Measurements from ENCODE around the gene PUM1. TPM values are rescaled to one million over a fixed set of nuclear protein-coding genes. Genes with fewer than 3 reads are reported as not detected.
A peak's percentile ranks its signal among the peaks of the same experiment; 100 is the strongest.
"Not testable (repeated sequence)": the region's sequence is repeated elsewhere in the genome, so short reads cannot be mapped to it uniquely, and the experiment has no call there.

The PUM1 gene
- polyA plus RNA-seq, 4 donors = 16.5 to 76.5 (median 23.3) TPM

GRCh38 chr1:31072304-31072746 lies 6.8 kb upstream of the PUM1 start:
- no peak overlapping the region for H3K4me3 ChIP-seq (ENCODE audit: low read depth in 1 of 3, low read length in 3 of 3)
- FAIRE-seq = no peak
- 41 to 58% (median 55%) methylated on average over 4 of the region's 4 CpGs for WGBS, 3 donors

GRCh38 chr1:31069392-31069791 lies 3.9 kb upstream of the PUM1 start:
- H3K4me3 ChIP-seq (ENCODE audit: low read depth in 1 of 3, low read length in 3 of 3) = no peak overlapping the region
- no peaks in the 10 kb centered on the region for H3K36me3 ChIP-seq (ENCODE audit: control insufficient read depth in 3 of 3, insufficient read depth in 2 of 3, low read depth in 1 of 3, low read length in 3 of 3)
- H3K9me3 ChIP-seq (ENCODE audit: control insufficient read depth in 2 of 2, insufficient read depth in 1 of 2, low read depth in 1 of 2, low read length in 1 of 2) = no peaks in the 10 kb centered on the region
- H3K27ac ChIP-seq (ENCODE audit: low read depth in 1 of 3, low read length in 2 of 3) = no peak overlapping the region
- peaks cover 0 to 12% (median 0%) of the 10 kb centered on the region in 3 donors for H3K4me1 ChIP-seq (ENCODE audit: control insufficient read depth in 3 of 3, insufficient read depth in 2 of 3, low read depth in 1 of 3, low read length in 2 of 3)
- H3K27me3 ChIP-seq (ENCODE audit: control insufficient read depth in 3 of 3, insufficient read depth in 3 of 3, low read length in 3 of 3) = no peaks in the 10 kb centered on the region
- DNase-seq = no peak
- FAIRE-seq = no peak
- 41 to 62% (median 50%) methylated on average over 9 of the region's 9 CpGs for WGBS, 3 donors

More at GRCh38 chr1:31072304-31072746, 6.8 kb upstream of the PUM1 start:
- no peak for DNase-seq
- peaks cover 0 to 8% (median 0%) of the 10 kb centered on the region in 3 donors for H3K4me1 ChIP-seq (ENCODE audit: control insufficient read depth in 3 of 3, insufficient read depth in 2 of 3, low read depth in 1 of 3, low read length in 2 of 3)
- H3K27me3 ChIP-seq (ENCODE audit: control insufficient read depth in 3 of 3, insufficient read depth in 3 of 3, low read length in 3 of 3) = no peaks in the 10 kb centered on the region
- no peak overlapping the region for H3K27ac ChIP-seq (ENCODE audit: low read depth in 1 of 3, low read length in 2 of 3)
- H3K36me3 ChIP-seq (ENCODE audit: control insufficient read depth in 3 of 3, insufficient read depth in 2 of 3, low read depth in 1 of 3, low read length in 3 of 3) = no peaks in the 10 kb centered on the region
- no peaks in the 10 kb centered on the region for H3K9me3 ChIP-seq (ENCODE audit: control insufficient read depth in 2 of 2, insufficient read depth in 1 of 2, low read depth in 1 of 2, low read length in 1 of 2)

DNA sequence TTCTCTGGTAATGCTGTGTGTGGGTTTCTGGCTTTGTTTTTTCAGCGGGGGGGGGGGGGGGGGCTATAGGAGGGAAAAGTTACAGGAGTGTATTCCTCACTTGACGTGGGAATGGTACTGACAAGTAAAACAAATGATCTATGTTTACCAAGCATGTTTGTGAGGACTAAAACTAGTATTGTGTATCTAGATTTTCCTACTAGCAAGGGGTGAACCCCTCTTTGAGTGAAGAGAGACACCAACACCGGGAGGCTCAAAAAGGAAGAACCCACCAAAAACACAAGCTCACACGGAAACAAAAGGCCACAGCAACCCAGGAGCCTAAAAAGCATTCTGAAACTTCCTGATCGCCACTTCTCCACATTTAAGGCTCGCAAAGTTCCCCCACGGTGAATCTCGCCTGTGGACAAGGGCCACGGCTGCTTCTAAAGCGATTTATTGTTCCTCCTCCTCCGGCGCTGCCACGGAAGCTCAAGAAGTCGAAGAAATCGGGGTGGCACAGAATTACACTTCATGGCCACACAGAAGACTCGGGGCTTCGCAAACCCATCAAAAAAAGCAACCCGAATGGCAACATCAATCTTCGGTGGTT lies 703 bp downstream of the PUM1 start:
- Histone ChIP-seq H3K4me3 (ENCODE audit: low read depth in 1 of 3, low read length in 3 of 3) (peak overlapping the region; percentile 56 to 96 (median 63)), H3K27ac (ENCODE audit: low read depth in 1 of 3, low read length in 2 of 3) (peak overlapping the region; percentile 85 to 99 (median 92)), H3K4me1 (ENCODE audit: control insufficient read depth in 3 of 3, insufficient read depth in 2 of 3, low read depth in 1 of 3, low read length in 2 of 3) (peaks cover 2 to 11% (median 7%) of the 10 kb centered on the region in 3 donors), H3K27me3 (ENCODE audit: control insufficient read depth in 3 of 3, insufficient read depth in 3 of 3, low read length in 3 of 3) (no peaks in the 10 kb centered on the region), H3K36me3 (ENCODE audit: control insufficient read depth in 3 of 3, insufficient read depth in 2 of 3, low read depth in 1 of 3, low read length in 3 of 3) (peaks cover 0 to 13% (median 0%) of the 10 kb centered on the region in 3 donors), H3K9me3 (ENCODE audit: control insufficient read depth in 2 of 2, insufficient read depth in 1 of 2, low read depth in 1 of 2, low read length in 1 of 2) (no peaks in the 10 kb centered on the region)
- WGBS, 3 donors = 0% methylated on average over 19 of the region's 19 CpGs
- FAIRE-seq (no peak), DNase-seq (peak in 1 of 2 donors; percentile 45)

GRCh38 chr1:31064111-31064717 lies 1.3 kb downstream of the PUM1 start:
- DNase-seq = peak in 1 of 2 donors; percentile 49
- Histone ChIP-seq H3K27me3 (ENCODE audit: control insufficient read depth in 3 of 3, insufficient read depth in 3 of 3, low read length in 3 of 3) (no peaks in the 10 kb centered on the region), H3K27ac (ENCODE audit: low read depth in 1 of 3, low read length in 2 of 3) (peak overlapping the region; percentile 20 to 99 (median 85)), H3K4me3 (ENCODE audit: low read depth in 1 of 3, low read length in 3 of 3) (peak overlapping the region; percentile 56 to 96 (median 63)), H3K36me3 (ENCODE audit: control insufficient read depth in 3 of 3, insufficient read depth in 2 of 3, low read depth in 1 of 3, low read length in 3 of 3) (peaks cover under 1 to 16% (median 1%) of the 10 kb centered on the region in 3 donors), H3K9me3 (ENCODE audit: control insufficient read depth in 2 of 2, insufficient read depth in 1 of 2, low read depth in 1 of 2, low read length in 1 of 2) (no peaks in the 10 kb centered on the region), H3K4me1 (ENCODE audit: control insufficient read depth in 3 of 3, insufficient read depth in 2 of 3, low read depth in 1 of 3, low read length in 2 of 3) (peaks cover 2 to 11% (median 7%) of the 10 kb centered on the region in 3 donors)
- 0 to 1% (median 0%) methylated on average over 8 of the region's 8 CpGs for WGBS, 3 donors
- FAIRE-seq = no peak

- Histone ChIP-seq H3K9me3 (ENCODE audit: control insufficient read depth in 2 of 2, insufficient read depth in 1 of 2, low read depth in 1 of 2, low read length in 1 of 2) (no peaks in the 10 kb centered on the region), H3K27ac (ENCODE audit: low read depth in 1 of 3, low read length in 2 of 3) (peak overlapping the region in 1 of 3 donors; percentile 99), H3K36me3 (ENCODE audit: control insufficient read depth in 3 of 3, insufficient read depth in 2 of 3, low read depth in 1 of 3, low read length in 3 of 3) (peaks cover 2 to 21% (median 5%) of the 10 kb centered on the region in 3 donors), H3K4me1 (ENCODE audit: control insufficient read depth in 3 of 3, insufficient read depth in 2 of 3, low read depth in 1 of 3, low read length in 2 of 3) (peaks cover 2 to 11% (median 7%) of the 10 kb centered on the region in 3 donors), H3K4me3 (ENCODE audit: low read depth in 1 of 3, low read length in 3 of 3) (peak overlapping the region in 2 of 3 donors; percentile 63 to 96), H3K27me3 (ENCODE audit: control insufficient read depth in 3 of 3, insufficient read depth in 3 of 3, low read length in 3 of 3) (no peaks in the 10 kb centered on the region)
- FAIRE-seq (no peak), DNase-seq (peak; percentile 25 to 48)
- WGBS, 3 donors = 3 to 6% (median 6%) methylated on average over 4 of the region's 4 CpGs
These were observed 1.9 kb downstream of the PUM1 start for GRCh38 chr1:31063631-31064030.

GRCh38 chr1:31062867-31063380 lies 2.6 kb downstream of the PUM1 start:
- H3K27me3 ChIP-seq (ENCODE audit: control insufficient read depth in 3 of 3, insufficient read depth in 3 of 3, low read length in 3 of 3) = no peaks in the 10 kb centered on the region

DNA sequence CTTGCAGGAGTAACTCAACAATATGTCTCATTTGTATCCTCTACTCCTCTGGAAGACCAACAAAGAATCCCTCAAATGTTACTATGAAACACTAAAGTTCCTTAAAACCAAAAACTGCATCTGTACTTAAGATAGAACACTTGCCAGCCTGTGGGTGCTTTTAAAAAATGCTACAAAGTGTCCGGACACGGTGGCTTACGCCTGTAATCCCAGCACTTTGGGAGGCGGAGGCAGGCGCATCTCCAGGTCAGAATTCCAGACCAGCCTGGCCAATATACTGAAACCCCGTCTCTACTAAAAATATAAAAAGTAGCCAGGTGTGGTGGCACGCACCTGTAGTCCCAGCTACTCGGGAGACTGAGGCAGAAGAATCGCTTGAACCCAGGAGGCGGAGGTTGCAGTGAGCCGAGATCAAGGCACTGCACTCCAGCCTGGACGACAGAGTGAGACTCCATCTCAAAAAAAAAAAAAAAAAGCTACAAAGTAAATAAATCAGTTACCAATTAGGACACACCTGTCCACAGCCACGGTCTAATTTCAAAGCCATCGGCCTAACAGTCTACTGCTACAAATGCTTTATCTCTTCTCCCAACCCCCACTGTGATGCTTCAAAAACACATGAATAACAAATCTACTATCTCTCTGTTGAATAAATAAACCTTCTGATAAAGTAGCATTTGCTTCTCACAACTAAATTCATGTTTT lies 3.2 kb downstream of the PUM1 start:
- WGBS, 3 donors = 20 to 49% (median 40%) methylated on average over 14 of the region's 14 CpGs
- Histone ChIP-seq H3K36me3 (ENCODE audit: control insufficient read depth in 3 of 3, insufficient read depth in 2 of 3, low read depth in 1 of 3, low read length in 3 of 3) (peaks cover 2 to 29% (median 6%) of the 10 kb centered on the region in 3 donors), H3K27ac (ENCODE audit: low read depth in 1 of 3, low read length in 2 of 3) (peak overlapping the region in 1 of 3 donors; percentile 99), H3K4me1 (ENCODE audit: control insufficient read depth in 3 of 3, insufficient read depth in 2 of 3, low read depth in 1 of 3, low read length in 2 of 3) (peaks cover 2 to 11% (median 7%) of the 10 kb centered on the region in 3 donors), H3K4me3 (ENCODE audit: low read depth in 1 of 3, low read length in 3 of 3) (peak overlapping the region in 2 of 3 donors; percentile 3 to 18)
- H3K27me3 ChIP-seq (ENCODE audit: control insufficient read depth in 3 of 3, insufficient read depth in 3 of 3, low read length in 3 of 3); H3K9me3 ChIP-seq (ENCODE audit: control insufficient read depth in 2 of 2, insufficient read depth in 1 of 2, low read depth in 1 of 2, low read length in 1 of 2); FAIRE-seq: not testable (repeated sequence)
- DNase-seq = peak; percentile 56 to 66

More at GRCh38 chr1:31062867-31063380, 2.6 kb downstream of the PUM1 start:
- 19 to 38% (median 19%) methylated on average over 4 of the region's 4 CpGs for WGBS, 3 donors
- Histone ChIP-seq H3K4me3 (ENCODE audit: low read depth in 1 of 3, low read length in 3 of 3) (peak overlapping the region in 2 of 3 donors; percentile 18 to 96), H3K9me3 (ENCODE audit: control insufficient read depth in 2 of 2, insufficient read depth in 1 of 2, low read depth in 1 of 2, low read length in 1 of 2) (no peaks in the 10 kb centered on the region), H3K36me3 (ENCODE audit: control insufficient read depth in 3 of 3, insufficient read depth in 2 of 3, low read depth in 1 of 3, low read length in 3 of 3) (peaks cover 2 to 27% (median 6%) of the 10 kb centered on the region in 3 donors), H3K4me1 (ENCODE audit: control insufficient read depth in 3 of 3, insufficient read depth in 2 of 3, low read depth in 1 of 3, low read length in 2 of 3) (peaks cover 2 to 11% (median 7%) of the 10 kb centered on the region in 3 donors), H3K27ac (ENCODE audit: low read depth in 1 of 3, low read length in 2 of 3) (peak overlapping the region in 2 of 3 donors; percentile 28 to 99)
- FAIRE-seq = no peak
- DNase-seq = no peak

DNA sequence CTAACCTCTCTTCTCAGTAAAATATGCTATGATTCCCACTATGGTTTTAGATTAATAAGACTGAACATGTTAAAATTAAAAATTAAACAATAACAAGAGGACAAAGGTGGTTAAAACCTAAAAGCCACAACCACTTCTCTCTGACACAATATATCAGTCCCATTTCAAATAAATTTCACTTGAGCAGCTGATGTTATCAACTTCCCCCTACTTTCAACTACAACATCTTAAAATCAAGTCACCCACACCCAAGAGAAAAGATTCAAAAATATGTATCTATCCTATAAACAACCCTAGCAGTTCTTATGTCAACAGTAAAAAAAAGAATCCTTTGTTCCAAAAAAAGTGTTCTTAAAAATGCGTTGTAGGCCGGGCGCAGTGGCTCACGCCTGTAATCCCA lies 7.5 kb downstream of the PUM1 start:
- Histone ChIP-seq H3K4me1 (ENCODE audit: control insufficient read depth in 3 of 3, insufficient read depth in 2 of 3, low read depth in 1 of 3, low read length in 2 of 3) (peaks cover 2 to 9% (median 7%) of the 10 kb centered on the region in 3 donors), H3K36me3 (ENCODE audit: control insufficient read depth in 3 of 3, insufficient read depth in 2 of 3, low read depth in 1 of 3, low read length in 3 of 3) (peaks cover 6 to 56% (median 6%) of the 10 kb centered on the region in 3 donors), H3K4me3 (ENCODE audit: low read depth in 1 of 3, low read length in 3 of 3) (no peak overlapping the region), H3K27ac (ENCODE audit: low read depth in 1 of 3, low read length in 2 of 3) (no peak overlapping the region), H3K27me3 (ENCODE audit: control insufficient read depth in 3 of 3, insufficient read depth in 3 of 3, low read length in 3 of 3) (no peaks in the 10 kb centered on the region), H3K9me3 (ENCODE audit: control insufficient read depth in 2 of 2, insufficient read depth in 1 of 2, low read depth in 1 of 2, low read length in 1 of 2) (no peaks in the 10 kb centered on the region)
- 89 to 92% (median 91%) methylated on average over 4 of the region's 4 CpGs for WGBS, 3 donors
- DNase-seq = no peak
- no peak for FAIRE-seq
